GM12873 (cell line): Measurements from ENCODE around the gene GRAP.
"Not testable (repeated sequence)": the region's sequence is repeated elsewhere in the genome, so short reads cannot be mapped to it uniquely, and the experiment has no call there.

Experiments
- TF ChIP-seq, protein P1 (sequence below): IDR thresholded peaks from 2 replicates; pipeline ENCODE4 v1.5.1; 2012; ENCODE audit warnings: low read depth, mild to moderate bottlenecking, moderate library complexity, low read length, control low read depth; ENCODE audit not compliant: insufficient read depth; ENCODE audit errors: missing control alignments

The GRAP gene

DNA sequence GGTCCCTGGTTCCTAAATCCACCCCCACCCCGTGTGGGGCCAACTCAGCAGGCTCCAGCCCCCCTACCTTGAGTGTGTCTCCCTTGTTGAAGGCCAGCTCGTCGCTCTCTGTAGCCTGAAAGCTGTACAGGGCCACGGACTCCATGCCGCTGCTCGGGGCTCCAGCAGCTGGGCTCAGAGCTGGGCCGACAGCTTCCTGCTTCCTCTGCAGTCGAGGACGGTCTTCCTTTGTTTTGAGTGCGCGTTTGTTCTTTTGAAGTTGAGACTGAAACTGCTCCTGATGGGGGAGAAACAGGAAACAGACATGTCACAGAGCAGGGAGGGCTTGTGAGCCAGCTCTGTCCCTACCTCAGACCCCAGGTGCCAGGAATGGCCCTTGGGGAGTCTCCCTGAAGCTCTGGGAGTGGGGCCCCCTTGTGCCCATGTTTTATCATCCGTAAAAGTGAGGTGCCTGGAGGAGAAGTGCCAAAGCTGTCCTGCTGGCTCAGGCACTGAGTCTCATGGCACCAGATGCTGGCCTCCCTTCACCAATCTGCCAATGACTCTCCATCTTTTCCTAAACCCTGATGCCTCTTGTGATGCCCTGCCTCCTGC, at the start of gene GRAP:
Gene GRAP (minus strand): TSS at position 176 of the 594 bp plus-strand sequence. CDS start 31 bp downstream, at position 145.
- TF ChIP-seq, protein P1, sequence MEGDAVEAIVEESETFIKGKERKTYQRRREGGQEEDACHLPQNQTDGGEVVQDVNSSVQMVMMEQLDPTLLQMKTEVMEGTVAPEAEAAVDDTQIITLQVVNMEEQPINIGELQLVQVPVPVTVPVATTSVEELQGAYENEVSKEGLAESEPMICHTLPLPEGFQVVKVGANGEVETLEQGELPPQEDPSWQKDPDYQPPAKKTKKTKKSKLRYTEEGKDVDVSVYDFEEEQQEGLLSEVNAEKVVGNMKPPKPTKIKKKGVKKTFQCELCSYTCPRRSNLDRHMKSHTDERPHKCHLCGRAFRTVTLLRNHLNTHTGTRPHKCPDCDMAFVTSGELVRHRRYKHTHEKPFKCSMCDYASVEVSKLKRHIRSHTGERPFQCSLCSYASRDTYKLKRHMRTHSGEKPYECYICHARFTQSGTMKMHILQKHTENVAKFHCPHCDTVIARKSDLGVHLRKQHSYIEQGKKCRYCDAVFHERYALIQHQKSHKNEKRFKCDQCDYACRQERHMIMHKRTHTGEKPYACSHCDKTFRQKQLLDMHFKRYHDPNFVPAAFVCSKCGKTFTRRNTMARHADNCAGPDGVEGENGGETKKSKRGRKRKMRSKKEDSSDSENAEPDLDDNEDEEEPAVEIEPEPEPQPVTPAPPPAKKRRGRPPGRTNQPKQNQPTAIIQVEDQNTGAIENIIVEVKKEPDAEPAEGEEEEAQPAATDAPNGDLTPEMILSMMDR, result not testable (repeated sequence)

DNA sequence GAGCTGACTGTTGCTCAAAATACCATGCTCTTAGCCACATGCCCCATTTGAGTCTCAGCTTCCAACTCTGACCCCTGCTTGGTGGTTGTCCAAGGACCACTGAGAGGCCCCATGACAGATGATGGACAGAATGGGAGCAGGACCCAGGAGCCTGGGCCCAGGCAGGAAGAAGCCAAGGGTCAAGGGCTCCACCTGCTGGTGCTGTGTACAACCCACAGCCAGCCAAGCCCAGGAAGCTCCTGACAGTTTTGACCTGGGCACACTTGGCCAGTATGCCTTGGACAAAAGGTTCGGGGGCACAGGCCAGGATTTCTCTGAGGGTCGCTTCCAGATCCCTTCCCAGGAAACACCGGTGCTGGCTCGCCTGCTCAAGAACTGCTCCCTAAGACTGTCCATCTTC, 15.0 kb downstream of the GRAP start:
- TF ChIP-seq, protein P1, result peak; percentile 38

DNA sequence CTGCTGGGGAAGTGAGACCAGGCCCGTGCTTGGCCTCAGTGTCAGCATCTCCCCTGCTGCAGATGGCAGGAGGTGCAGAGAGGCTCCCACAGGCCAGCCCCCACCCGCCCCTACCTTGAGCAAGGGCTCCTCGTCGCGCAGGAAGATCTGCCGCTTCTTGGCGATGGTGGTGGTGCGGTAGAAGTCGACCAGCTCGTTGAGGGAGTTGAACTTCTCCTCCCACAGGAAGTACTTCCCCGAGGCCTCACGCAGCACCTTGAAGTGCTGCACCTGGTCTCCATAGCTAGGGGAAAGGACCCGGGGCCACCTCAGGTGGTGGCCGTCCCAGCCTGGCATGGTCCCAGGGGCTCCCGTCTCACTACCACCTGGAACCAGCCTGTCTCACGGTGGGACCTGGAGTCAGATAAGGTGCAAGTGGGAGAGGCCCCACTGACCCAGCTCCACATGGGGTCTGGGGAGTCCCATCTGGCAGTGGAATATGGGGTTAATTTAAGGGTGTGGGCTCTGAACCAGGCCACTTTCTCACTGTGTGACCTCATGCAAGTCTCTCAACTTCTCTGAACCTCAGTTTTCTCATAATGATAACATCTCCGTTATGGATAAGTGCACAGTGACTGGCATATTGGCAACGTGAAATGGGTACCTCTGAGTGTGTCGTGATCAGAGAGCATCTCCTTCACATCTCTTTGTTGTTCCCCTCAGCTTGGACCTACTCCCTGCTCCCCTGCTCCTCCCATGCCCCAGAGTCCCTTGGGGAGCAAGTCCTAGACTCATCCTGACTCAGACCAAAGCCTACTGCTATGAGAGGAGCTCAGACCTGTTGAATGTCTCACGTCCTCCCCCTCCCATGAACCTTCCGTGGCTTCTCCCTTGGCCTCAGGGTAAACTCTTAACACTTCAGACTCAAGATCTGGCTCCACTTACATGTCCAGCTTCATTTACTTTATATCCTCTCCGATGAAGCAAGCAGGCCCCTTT, 22.4 kb downstream of the GRAP start:
- TF ChIP-seq, protein P1, result no peak

DNA sequence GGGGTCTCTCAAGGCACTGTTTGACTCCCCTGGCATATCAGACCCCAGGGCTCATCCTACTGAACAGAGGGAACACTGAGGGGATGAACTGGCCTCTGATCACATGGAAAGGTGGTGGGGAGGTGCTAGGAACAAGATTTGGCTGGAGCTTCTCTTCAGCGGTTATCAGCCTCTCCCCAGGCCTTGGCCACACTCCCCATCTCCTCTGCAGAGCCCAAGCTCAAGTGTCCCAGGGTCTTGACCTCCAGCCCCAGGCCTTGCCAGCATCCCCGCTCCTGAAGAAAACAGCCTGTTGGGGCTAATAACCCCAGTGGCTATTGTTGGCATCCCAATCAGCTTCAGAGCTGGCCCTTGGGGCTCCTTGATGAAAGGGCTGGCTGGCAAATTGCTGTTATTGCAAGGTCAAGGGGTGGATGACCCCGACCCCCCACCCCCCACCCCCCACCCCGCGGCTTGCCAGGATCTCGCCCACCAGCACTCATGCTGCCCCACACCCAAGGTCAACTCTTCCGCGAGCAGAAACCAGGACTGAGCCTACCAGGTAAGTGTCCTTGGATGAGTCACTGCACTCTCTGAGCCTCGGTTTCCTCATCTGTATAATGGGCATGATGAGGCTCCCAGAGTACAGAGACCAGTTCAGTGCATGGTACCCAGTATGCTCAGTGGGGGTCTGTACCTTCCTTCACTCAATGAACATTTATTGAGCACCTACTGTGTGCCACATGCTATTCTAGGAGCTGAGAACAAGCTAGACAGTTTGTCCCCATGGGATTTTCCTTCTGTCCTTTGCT, 23.4 kb downstream of the GRAP start:
- TF ChIP-seq, protein P1, result no peak

DNA sequence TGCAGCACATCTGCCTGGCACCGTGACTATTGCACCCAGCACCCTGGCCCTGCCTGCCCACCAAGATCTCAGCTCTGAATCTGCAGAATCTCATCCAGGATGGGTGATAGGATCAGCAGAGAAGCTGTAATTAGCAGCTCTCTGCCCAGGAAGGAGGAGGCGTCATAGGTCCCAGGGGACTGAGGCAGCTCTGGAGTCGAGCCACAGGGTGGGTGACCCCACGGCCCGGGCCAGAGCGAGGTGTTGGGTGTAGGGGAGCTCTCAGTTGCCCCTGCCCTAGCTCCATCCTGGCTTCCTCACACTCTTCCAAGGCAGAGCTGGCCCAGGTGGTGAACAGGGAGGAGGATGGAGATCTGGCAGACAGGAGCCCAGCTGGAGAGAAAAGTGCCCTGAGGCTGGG, 24.0 kb downstream of the GRAP start:
- TF ChIP-seq, protein P1, result no peak

DNA sequence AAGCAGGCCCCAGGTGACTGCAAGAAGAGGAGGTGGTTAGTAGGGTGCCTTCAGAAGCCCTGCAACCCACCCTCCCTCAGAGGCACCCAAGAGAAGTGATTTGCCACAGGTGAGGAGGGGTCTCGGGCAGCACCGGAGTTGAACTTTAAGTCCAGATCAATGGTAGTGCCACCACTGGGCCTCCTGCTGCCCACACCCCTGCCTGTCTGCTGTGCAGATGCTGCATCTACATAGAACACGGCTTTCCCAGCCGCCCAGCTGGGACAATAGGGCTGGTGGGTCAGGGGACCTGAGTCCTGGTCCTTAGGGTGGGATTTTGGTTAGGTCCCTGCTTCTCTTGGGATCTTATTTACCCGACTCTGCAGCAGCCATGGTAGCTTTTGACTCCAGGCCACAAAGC, 24.6 kb downstream of the GRAP start:
- TF ChIP-seq, protein P1, result no peak
